ENCODE measurements around the gene REV1.
"Not testable (repeated sequence)": the region's sequence is repeated elsewhere in the genome, so short reads cannot be mapped to it uniquely, and the experiment has no call there.

Gene REV1

GRCh38 chr2:99399063-99399462, 90.8 kb downstream of the REV1 start:
- DNase-seq = no peak

- no peak for DNase-seq
These were observed 91.5 kb downstream of the REV1 start for GRCh38 chr2:99398303-99398702.

DNA sequence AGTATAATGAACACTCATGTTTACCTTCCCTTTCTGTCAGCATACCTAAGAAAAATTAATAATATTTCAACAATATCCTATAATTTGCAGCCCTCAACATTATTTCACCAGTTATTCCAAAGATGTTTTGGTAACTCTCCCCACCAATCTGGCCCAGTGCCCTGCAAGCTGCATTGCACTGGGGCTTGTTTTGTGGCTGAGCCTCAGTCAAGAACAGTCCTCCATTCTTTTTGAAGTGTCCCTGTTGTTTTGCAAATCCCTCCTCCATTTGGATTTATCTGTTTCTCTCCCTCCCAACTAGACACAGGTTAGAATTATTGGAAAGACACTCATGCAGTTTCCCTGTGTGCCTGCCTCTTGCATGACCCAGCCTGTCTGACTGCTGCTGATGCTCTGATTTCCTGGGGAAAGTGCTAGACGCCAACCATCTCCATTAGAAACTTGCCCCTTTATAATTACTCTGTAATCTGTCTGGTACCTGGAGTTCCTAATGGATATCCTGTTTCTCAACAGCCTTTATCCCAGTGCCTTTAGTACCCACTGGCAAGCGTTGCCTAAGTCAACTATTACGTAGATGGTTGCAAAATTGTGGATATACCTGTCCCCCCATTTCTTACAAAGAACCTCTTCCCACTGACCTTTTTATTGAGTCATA, 92.4 kb downstream of the REV1 start:
- DNase-seq = no peak

DNA sequence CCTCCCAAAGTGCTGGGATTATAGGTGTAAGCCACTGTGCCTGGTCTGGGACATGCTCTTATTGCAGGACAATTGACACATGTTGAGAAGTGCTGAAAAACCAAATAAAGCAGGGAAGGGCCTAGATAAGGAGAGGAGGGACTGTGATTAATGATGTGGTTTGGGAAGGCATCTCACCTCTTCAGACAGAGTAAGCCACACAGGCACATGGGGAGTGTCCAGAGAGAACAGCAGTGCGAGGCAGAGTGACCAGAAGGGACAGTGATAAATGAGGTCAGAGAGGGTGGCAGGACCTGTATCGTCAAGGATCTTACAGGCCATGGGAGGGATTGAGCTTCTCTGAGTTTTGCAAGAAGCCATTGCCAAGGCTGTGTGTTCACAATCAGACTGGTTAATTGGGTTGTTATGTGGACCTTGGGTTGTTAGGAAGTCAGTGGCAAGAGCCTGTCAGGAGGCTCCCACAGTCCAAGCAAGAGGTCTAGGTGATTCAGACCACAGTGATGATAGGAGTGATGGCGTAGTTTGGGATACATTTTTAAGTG, 94.2 kb downstream of the REV1 start:
- DNase-seq = no peak

- no peak for DNase-seq
These were observed 99.9 kb downstream of the REV1 start for GRCh38 chr2:99389946-99390345.

DNA sequence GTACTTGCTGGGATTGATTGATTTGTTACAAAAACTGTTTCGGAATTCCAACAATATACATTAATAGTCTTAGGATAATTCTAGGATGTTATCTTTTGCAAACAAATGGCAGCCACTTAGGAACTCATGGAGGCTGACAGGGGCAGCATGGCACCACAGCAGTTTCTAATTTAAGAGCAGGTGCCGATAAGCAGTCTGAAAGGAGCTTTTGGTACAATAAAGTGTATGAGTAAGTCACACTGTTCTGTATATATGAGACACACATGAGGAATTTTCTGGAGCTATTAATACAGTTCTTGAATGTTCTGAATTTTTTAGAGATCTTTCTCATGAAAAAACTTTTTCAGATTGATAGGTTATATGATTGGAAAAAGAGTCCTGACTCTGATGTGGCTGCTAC, 100.4 kb downstream of the REV1 start:
- no peak for DNase-seq

DNA sequence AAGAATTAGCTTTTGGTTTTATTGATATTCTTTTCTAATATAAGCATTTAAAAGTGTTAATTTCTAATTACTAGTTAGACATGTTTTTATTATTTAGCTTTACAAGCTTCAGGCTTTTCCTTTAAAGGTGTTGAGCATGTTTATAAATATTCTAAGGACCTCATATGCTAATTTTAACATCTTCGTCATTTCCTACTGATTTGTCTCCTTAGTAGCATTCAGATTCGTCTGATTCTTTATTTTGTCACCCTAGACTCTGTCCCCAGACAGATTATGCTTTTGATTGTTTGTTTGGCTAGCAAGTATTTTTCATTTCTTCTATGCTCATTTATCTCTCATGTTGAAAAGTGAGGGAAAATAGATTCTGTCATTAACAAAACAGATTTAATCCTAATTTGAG, 100.9 kb downstream of the REV1 start:
- no peak for DNase-seq

GRCh38 chr2:99386011-99386410, 103.8 kb downstream of the REV1 start:
- DNase-seq = no peak

DNA sequence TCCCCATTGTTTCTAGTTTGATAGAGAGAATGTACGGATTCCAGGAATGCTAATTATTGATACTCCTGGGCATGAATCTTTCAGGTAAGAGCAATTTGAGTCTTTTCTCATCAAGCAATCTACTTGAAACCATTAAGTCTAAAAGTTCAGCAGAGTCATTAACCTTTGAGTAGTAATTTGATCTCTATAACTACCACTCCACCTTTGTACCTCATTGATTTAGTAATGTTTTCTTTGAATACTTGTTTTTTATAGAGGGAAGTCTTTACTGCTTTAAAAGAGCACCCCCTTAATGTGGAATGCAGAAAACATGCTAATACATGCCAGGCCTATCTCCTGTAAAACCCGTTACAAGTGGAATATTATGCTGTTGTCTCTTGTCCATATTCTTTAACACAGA, 107.7 kb downstream of the REV1 start:
- DNase-seq = no peak

- no peak for DNase-seq
These were observed 109.3 kb downstream of the REV1 start for GRCh38 chr2:99380376-99381010.

- DNase-seq = no peak
These were observed 111.9 kb downstream of the REV1 start for GRCh38 chr2:99377879-99378278.

GRCh38 chr2:99376254-99376864, 113.5 kb downstream of the REV1 start:
- no peak for DNase-seq

GRCh38 chr2:99374747-99375146, 115.1 kb downstream of the REV1 start:
- no peak for DNase-seq

- DNase-seq = no peak
These were observed 116.7 kb downstream of the REV1 start for GRCh38 chr2:99373144-99373543.

- not testable (repeated sequence) for DNase-seq
These were observed 121.0 kb downstream of the REV1 start for GRCh38 chr2:99368854-99369253.

DNA sequence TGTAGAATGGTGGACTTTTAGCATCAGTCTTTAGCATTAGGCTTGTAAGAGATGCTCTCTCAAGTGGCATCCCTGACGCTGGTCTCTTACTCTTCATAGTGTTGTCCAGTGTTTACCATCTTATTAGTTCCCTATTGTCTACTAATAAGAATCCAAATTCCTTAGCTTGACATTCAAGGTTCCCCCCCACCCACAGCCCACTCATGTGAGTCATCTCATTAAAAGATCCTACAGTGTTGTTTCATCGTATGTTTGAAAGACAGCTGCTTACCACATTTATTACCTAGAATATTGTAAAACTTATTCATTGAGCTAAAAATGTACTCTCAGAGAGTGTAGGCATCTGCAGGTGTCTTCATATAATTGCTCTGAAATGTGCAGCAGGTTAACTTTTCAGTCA, 124.2 kb downstream of the REV1 start:
- peak; percentile 7 for DNase-seq

DNA sequence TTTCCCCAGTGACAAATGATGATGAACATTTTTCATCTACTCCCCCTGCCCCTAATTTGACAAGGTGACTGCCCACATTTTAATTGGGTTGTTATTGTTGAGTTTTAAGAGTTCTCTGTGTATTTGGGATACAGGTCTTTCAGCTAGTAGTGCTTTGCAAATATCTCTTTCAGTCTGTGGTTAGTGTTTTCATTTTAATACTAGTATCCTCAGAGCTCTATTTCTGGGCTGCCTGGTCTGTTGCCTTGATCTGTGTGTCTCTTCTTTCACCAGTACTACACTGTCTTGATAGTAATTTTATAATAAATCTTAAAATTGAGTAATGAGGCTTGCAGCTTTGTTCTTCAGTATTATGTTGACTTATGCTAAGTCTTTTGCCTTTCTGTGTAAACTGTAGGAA, 133.0 kb downstream of the REV1 start:
- no peak for DNase-seq

- DNase-seq = not testable (repeated sequence)
These were observed 135.0 kb downstream of the REV1 start for GRCh38 chr2:99354825-99355224.

GRCh38 chr2:99354070-99354469, 135.7 kb downstream of the REV1 start:
- no peak for DNase-seq
